Mesenchymal stem cell (in vitro differentiated cells and primary cell): ENCODE results near the gene CTDSPL2.

ENCODE experiments used
- DNase-seq: peaks from one replicate; pipeline ENCODE4 v3.0.0-alpha.2; 2013
- H2AFZ ChIP-seq: one replicate; pipeline ENCODE4 v1.6.1; 2013; ENCODE audit warnings: low read depth, mild to moderate bottlenecking, control low read depth, inconsistent platforms, low read length, moderate library complexity
- H2AK5ac ChIP-seq: 2 replicates; pipeline ENCODE4 v1.6.1; 2013; ENCODE audit warnings: low read length, moderate library complexity, mild to moderate bottlenecking, inconsistent platforms; ENCODE audit not compliant: severe bottlenecking
- H2BK120ac ChIP-seq: one replicate; pipeline ENCODE4 v1.6.1; 2013; ENCODE audit warnings: low read depth, mild to moderate bottlenecking, inconsistent platforms, low read length, moderate library complexity
- H2BK12ac ChIP-seq, 2 experiments: one replicate each; pipeline ENCODE4 v1.6.1; 2013; ENCODE audit warnings: inconsistent platforms in 2 of 2, low read length in 2 of 2, mild to moderate bottlenecking in 2 of 2, moderate library complexity in 2 of 2, control low read depth in 1 of 2
- H2BK15ac ChIP-seq: one replicate; pipeline ENCODE4 v1.6.1; 2013; ENCODE audit warnings: mild to moderate bottlenecking, low read depth, inconsistent platforms; ENCODE audit not compliant: poor library complexity, severe bottlenecking
- H2BK5ac ChIP-seq: 2 replicates; pipeline ENCODE4 v1.6.1; 2013; ENCODE audit warnings: low read depth, mild to moderate bottlenecking, low read length, control low read depth, inconsistent platforms; ENCODE audit not compliant: poor library complexity, severe bottlenecking
- H3K14ac ChIP-seq, 2 experiments: one replicate each; pipeline ENCODE4 v1.6.1; 2013; ENCODE audit warnings: inconsistent platforms in 2 of 2, low read length in 2 of 2, control low read depth in 1 of 2, mild to moderate bottlenecking in 1 of 2, moderate library complexity in 1 of 2
- H3K18ac ChIP-seq, 2 experiments: one replicate each; pipeline ENCODE4 v1.6.1; 2013; ENCODE audit warnings: inconsistent platforms in 2 of 2, low read length in 2 of 2, control low read depth in 1 of 2, low read depth in 1 of 2, mild to moderate bottlenecking in 1 of 2
- H3K23ac ChIP-seq, 2 experiments: one replicate each; pipeline ENCODE4 v1.6.1; 2013; ENCODE audit warnings: inconsistent platforms in 2 of 2, low read length in 2 of 2, mild to moderate bottlenecking in 2 of 2, moderate library complexity in 2 of 2, control low read depth in 1 of 2
- H3K27ac ChIP-seq: 2 replicates; pipeline ENCODE4 v1.5.1; 2013; ENCODE audit warnings: mild to moderate bottlenecking, moderate library complexity, low read length, control low read depth, inconsistent platforms; ENCODE audit not compliant: poor library complexity, severe bottlenecking
- H3K27me3 ChIP-seq, 2 experiments: 2 replicates each; pipeline versions ENCODE4 v1.6.1 to v1.7.0; 2013; ENCODE audit warnings: low read length in 2 of 2, mild to moderate bottlenecking in 2 of 2, moderate library complexity in 2 of 2, control low read depth in 1 of 2, inconsistent platforms in 1 of 2; ENCODE audit not compliant: control insufficient read depth in 1 of 2, insufficient read depth in 1 of 2
- H3K36me3 ChIP-seq, 2 experiments: 2 replicates each; pipeline versions ENCODE4 v1.6.1 to v1.7.0; 2013; ENCODE audit warnings: low read length in 2 of 2, control low read depth in 1 of 2, inconsistent platforms in 1 of 2, low read depth in 1 of 2, mild to moderate bottlenecking in 1 of 2; ENCODE audit not compliant: insufficient read depth in 2 of 2, control insufficient read depth in 1 of 2
- H3K4ac ChIP-seq, 2 experiments: one replicate each; pipeline ENCODE4 v1.6.1; 2013; ENCODE audit warnings: inconsistent platforms in 2 of 2, low read length in 2 of 2, mild to moderate bottlenecking in 2 of 2, moderate library complexity in 2 of 2, control low read depth in 1 of 2, low read depth in 1 of 2
- H3K4me1 ChIP-seq: 2 replicates; pipeline ENCODE4 v1.6.1; 2013; ENCODE audit warnings: low read depth, low read length, control low read depth; ENCODE audit not compliant: control insufficient read depth, insufficient read depth
- H3K4me2 ChIP-seq: 2 replicates; pipeline ENCODE4 v1.6.1; 2013; ENCODE audit warnings: low read length, mild to moderate bottlenecking, inconsistent platforms; ENCODE audit not compliant: poor library complexity, severe bottlenecking
- H3K4me3 ChIP-seq, 2 experiments: 2 replicates each; pipeline versions ENCODE4 v1.5.1 to v1.7.0; 2013; ENCODE audit warnings: low read length in 2 of 2, mild to moderate bottlenecking in 2 of 2, control low read depth in 1 of 2, low read depth in 1 of 2; ENCODE audit not compliant: insufficient read depth in 1 of 2
- H3K79me1 ChIP-seq: replicated peaks from 2 replicates; pipeline ENCODE4 v1.6.1; 2013; ENCODE audit warnings: mild to moderate bottlenecking, control low read depth, low read length, inconsistent platforms; ENCODE audit not compliant: poor library complexity, severe bottlenecking
- H3K9ac ChIP-seq: 2 replicates; pipeline ENCODE4 v1.7.0; 2013; ENCODE audit warnings: mild to moderate bottlenecking, low read length, moderate library complexity
- H3K9me3 ChIP-seq: 2 replicates; pipeline ENCODE4 v1.7.0; 2013; ENCODE audit warnings: mild to moderate bottlenecking, low read length; ENCODE audit not compliant: control insufficient read depth
- H4K8ac ChIP-seq: one replicate; pipeline ENCODE4 v1.6.1; 2013; ENCODE audit warnings: inconsistent platforms, mild to moderate bottlenecking, low read length, moderate library complexity
- H4K91ac ChIP-seq: one replicate; pipeline ENCODE4 v1.6.1; 2013; ENCODE audit warnings: mild to moderate bottlenecking, low read length, inconsistent platforms
- WGBS: methylation state at CpG from one replicate; pipeline ENCODE4 v1.1.7; 2013; ENCODE audit warnings: mixed read lengths; 5-methylcytosine and 5-hydroxymethylcytosine counted together

CTDSPL2 gene

GRCh38 chr15:44573386-44573785 lies 146.0 kb downstream of the CTDSPL2 start:
- H3K14ac ChIP-seq: no peak overlapping the region
- H3K4me3 ChIP-seq: no peak overlapping the region
- H2AK5ac ChIP-seq: no peak overlapping the region
- no peak overlapping the region for H3K4me2 ChIP-seq
- no peak overlapping the region for H2BK5ac ChIP-seq
- no peak overlapping the region for H3K9ac ChIP-seq
- no peak for DNase-seq
- no peak overlapping the region for H4K91ac ChIP-seq
- no peaks in the 10 kb centered on the region for H3K4me1 ChIP-seq
- peaks cover 34% of the 10 kb centered on the region for H3K79me1 ChIP-seq
- H3K18ac ChIP-seq: no peak overlapping the region
- H2BK120ac ChIP-seq: no peak overlapping the region
- H3K27me3 ChIP-seq: no peaks in the 10 kb centered on the region
- no peak overlapping the region for H3K4ac ChIP-seq
- H3K27ac ChIP-seq: no peak overlapping the region
- H4K8ac ChIP-seq: no peak overlapping the region
- 91% methylated on average over 6 of the region's 6 CpGs for WGBS
- H2BK12ac ChIP-seq: no peak overlapping the region
- H2BK15ac ChIP-seq: no peak overlapping the region
- H2AFZ ChIP-seq: no peak overlapping the region
- no peaks in the 10 kb centered on the region for H3K9me3 ChIP-seq
- H3K36me3 ChIP-seq: peaks cover 43 to 62% of the 10 kb centered on the region in 2 experiments
- no peak overlapping the region for H3K23ac ChIP-seq

GRCh38 chr15:44574734-44575133 lies 147.3 kb downstream of the CTDSPL2 start:
- H2BK12ac ChIP-seq: no peak overlapping the region
- H4K8ac ChIP-seq: no peak overlapping the region
- 94% methylated on average over 1 of the region's 1 CpG for WGBS
- no peak overlapping the region for H3K18ac ChIP-seq
- H3K27me3 ChIP-seq: no peaks in the 10 kb centered on the region
- H3K23ac ChIP-seq: no peak overlapping the region
- no peak overlapping the region for H3K27ac ChIP-seq
- no peak overlapping the region for H2BK5ac ChIP-seq
- no peak overlapping the region for H2AFZ ChIP-seq
- H3K9ac ChIP-seq: no peak overlapping the region
- H3K4ac ChIP-seq: no peak overlapping the region
- H2BK120ac ChIP-seq: no peak overlapping the region
- no peak overlapping the region for H3K4me2 ChIP-seq
- H3K9me3 ChIP-seq: no peaks in the 10 kb centered on the region
- no peaks in the 10 kb centered on the region for H3K4me1 ChIP-seq
- H3K4me3 ChIP-seq: no peak overlapping the region
- H2AK5ac ChIP-seq: no peak overlapping the region
- no peak overlapping the region for H4K91ac ChIP-seq
- DNase-seq: no peak
- H3K36me3 ChIP-seq: peaks cover 36 to 55% of the 10 kb centered on the region in 2 experiments
- no peak overlapping the region for H2BK15ac ChIP-seq
- peaks cover 34% of the 10 kb centered on the region for H3K79me1 ChIP-seq
- no peak overlapping the region for H3K14ac ChIP-seq
